HG02763 (cell line): Measurements from ENCODE around the gene AKAP13.

Experiments used
- ATAC-seq: cut with Tn5 transposase; IDR thresholded peaks from one replicate; pipeline ENCODE4 v1.9.1; 2021; ENCODE audit warnings: mild to moderate bottlenecking, moderate library complexity; ENCODE audit not compliant: unreplicated experiment

AKAP13 gene

DNA sequence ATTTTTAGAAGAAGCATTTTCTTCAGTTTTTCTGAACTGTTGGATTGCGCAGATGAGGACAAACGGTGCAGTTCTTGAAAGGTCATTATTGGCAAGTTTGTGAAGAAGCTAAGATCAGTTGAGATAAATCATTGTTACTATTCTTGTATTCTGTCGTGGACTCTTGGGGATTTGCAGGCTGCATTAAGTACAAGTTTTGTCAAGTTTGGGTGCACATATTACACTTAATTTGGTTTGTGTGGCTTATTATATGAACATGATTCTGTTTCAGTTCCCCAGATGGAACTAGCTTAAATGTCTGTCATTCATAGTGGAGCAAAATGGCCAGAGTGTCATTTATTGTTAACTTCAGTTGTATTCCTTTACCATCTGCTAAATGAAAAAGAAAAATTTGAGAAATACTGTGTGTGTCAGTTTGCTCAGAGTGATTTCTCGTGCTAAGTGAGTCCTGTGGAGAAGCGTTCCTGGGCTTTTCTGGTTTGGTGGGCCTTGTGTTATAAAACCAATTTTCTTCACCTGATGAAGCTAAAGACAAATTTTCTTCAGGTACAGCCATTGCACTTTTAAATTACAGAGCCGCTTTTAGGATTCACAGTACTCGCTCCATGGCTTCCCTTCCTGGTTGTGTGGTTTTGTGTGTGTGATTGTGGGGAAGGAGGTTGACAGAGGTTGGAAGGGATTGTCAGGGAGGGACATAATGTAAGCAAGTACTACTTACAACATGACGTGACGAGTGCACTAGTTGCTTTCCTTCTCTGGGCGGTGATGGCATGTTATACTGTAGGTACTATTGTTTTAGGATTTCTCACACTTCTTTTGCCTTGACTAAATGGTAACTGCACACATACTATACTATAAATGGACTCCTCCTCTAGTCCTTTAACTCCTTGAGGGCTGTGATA lies 1.7 kb downstream of the AKAP13 start:
- no peak for ATAC-seq

- ATAC-seq: no peak
Measured at GRCh38 chr15:85382942-85383341, 2.5 kb downstream of the AKAP13 start.

DNA sequence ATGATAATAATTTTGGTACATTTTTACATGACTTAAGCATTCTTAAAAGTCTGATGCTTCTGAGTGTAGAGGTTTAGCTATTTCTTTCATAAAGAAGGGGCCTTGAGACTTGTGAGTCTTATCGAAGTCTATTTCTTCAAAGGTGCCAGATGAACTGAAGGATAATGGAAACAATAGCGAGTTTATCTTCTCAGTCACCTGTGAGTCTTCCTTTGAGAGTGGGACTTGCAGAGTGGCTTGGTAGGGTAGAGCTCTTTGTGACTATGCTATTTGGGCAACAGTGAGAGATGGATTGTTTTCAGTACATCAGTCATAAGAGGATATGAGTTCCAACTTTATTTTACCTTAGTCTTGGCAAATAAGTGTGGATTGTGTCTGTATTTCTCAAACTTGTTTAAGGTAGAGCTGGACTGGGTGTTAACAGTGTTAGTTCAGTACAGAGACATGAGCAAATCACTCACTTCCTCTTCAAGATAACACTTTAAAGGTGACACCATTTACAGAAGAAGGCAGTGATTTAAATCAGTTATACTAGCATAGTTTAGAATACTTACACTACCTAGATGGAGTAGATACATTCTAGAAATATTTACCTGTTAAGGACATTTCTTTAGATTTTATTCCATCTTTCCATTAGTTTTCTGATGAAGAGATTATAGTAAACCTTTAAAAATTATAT lies 3.2 kb downstream of the AKAP13 start:
- ATAC-seq: no peak

- no peak for ATAC-seq
Measured at GRCh38 chr15:85386261-85386660, 5.9 kb downstream of the AKAP13 start.

GRCh38 chr15:85388566-85389305 lies 8.3 kb downstream of the AKAP13 start:
- ATAC-seq: no peak

DNA sequence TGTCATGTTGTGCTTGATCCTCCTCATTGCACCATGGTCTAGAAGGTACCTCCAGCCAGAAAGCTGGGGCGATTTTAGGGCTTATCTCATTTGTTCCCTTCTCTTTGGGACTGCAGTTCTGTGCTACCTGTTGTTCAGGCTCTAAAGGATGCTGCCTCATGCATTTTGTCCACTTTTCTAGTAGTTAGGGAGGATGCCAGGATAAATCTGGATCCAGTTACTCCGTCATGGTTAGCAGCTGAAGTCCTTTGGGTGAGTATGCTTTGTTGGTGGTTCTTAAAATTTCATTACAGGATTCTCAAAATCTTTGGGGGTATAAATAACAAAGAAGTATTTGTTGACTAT lies 8.9 kb downstream of the AKAP13 start:
- no peak for ATAC-seq

DNA sequence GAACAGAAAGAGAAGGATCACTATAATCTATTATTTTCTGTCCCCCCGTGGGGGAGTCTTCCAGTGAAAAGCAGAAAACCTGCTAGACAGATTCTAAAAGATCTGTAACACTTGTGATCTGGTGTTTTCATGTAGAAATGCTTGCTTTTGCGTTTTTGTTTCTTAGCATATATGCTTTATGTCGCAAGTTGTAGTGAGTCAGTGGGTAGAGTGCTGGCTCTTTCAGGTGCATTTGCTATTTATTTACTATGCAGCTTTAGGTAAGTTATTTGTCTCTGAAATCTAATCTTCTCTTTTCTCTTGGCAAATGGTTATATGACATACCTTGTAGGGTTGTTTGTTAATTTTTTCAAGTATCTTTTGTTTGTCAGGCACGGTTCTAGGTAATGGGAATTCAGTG lies 9.4 kb downstream of the AKAP13 start:
- no peak for ATAC-seq

GRCh38 chr15:85393210-85393609 lies 12.8 kb downstream of the AKAP13 start:
- no peak for ATAC-seq

GRCh38 chr15:85394554-85395333 lies 14.3 kb downstream of the AKAP13 start:
- no peak for ATAC-seq

DNA sequence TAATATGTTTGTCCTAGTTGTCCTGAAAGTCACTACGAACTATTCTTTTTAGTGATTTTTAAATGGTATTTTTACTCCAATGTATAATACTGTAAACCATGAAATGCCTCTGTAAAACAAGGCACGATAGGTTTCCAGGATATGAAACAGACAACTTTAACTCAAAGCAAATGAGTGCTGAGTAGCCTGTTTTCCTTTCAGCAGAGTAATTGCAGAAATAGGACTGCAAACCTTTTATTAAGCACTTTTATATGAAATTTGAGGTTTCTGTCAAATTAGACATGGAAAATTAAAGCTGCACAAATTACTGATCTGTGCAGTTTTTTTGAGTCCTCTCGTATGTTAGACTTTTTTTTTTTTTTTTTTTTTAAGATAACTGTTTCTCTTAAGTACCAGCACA lies 16.2 kb downstream of the AKAP13 start:
- no peak for ATAC-seq

DNA sequence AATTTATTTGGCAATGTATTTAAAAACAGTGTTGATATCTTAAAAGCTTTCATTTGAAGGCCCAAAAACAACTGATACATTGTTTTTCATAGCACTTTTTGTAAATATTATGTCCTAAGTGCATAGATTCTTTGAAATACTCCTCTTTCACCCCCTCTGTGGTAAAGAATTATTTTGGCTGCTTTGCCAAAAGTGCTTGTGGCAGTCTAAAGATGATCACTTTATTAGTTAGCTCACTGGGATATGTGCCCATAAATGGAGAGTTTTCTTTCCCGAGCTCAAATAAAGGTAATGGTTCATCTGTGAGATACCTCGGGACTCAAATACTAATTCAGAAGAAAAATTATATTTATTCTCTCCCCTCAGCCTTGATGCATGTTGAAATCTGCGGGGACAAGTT lies 16.7 kb downstream of the AKAP13 start:
- no peak for ATAC-seq

- ATAC-seq: no peak
Measured at GRCh38 chr15:85397926-85398325, 17.5 kb downstream of the AKAP13 start.

GRCh38 chr15:85398822-85399221 lies 18.4 kb downstream of the AKAP13 start:
- no peak for ATAC-seq

- no peak for ATAC-seq
Measured at GRCh38 chr15:85399627-85400026, 19.2 kb downstream of the AKAP13 start.

GRCh38 chr15:85400606-85401005 lies 20.2 kb downstream of the AKAP13 start:
- ATAC-seq: no peak

GRCh38 chr15:85401108-85401774 lies 20.8 kb downstream of the AKAP13 start:
- ATAC-seq: no peak

GRCh38 chr15:85402195-85402881 lies 21.9 kb downstream of the AKAP13 start:
- no peak for ATAC-seq

DNA sequence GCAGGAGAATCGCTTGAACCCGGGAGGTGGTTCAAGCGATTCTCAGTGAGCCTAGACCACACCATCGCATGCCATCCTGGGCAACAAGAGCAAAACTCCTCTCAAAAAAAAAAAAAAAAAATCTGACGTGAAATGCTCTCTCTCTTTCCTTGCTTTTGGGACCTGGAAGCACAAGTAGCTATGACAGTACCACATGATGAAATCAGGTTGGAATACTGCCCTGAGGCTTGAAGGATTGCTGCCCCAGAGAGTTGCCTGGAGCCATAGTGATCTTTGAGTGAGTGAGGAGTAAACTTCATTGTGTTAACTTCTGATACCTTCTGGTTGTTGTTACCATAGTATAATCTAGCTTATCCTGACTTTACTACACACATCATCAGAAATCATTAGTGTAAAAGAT lies 23.3 kb downstream of the AKAP13 start:
- ATAC-seq: no peak

DNA sequence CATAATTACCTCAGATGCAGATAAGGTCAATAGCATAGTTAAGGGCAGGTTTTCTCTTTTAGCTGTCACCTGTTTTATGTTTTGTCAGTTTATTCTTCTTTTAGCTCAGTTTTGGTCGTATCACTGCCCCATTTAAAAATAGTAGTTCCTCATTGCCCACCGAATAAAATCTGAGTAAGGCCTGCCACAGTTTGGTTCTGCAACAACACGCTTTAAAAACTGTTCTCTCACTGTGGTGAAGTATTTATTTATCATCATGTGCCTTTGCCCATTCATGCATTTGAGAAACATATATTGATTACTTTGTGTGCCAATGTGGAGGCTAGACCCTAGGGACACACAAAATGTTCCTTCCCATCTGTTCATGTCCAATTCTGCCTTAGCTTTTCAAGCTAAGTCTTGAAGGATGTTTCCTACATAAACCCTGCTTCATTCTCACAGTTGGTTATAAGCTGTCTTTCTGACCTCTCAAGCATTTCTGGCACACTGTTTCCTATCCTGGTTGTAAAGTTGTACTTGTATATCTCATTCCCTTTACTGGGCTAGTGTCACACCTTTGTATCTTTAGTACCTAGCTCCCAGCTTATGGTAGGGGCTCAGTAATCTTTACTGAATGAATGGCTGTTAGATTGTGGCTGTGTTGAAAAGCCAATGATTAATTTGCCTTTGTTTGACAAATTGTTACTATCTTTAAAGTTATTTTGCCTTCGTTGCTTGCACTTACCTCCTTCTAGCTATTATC lies 23.9 kb downstream of the AKAP13 start:
- no peak for ATAC-seq
